ENCODE measurements around the gene MAT2A.

MAT2A gene

DNA sequence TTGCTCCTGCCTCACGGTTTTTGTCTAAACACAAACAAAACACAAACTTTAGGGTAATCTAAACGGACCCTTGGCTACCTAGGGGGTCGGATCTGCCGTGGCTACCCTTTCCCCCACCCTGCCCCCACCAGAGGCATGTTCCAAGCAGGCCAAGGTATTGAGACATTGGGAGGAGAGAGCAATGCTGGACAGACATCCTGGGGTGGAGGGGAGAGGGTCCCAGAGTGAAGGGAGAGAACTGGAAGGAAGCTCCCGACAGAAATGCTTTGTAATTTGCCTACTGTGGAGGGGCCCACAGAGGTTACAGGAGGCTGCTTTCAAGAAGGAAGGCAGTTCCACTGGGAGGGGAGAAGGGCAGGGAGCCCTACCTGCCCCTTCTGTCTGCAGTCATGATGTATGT is 13.9 kb upstream of the MAT2A start:
- Histone ChIP-seq H3K4me1 (ENCODE audit: control insufficient read depth, low read length) (peaks cover 11% of the 10 kb centered on the region), H3K9me2 (replicated peaks; ENCODE audit: control insufficient read depth, low read length) (no peaks in the 10 kb centered on the region), H3K36me3 (ENCODE audit: control insufficient read depth, low read length) (no peaks in the 10 kb centered on the region), H3K79me2 (ENCODE audit: control insufficient read depth, low read length) (no peaks in the 10 kb centered on the region), H3K9me3 (ENCODE audit: control insufficient read depth, insufficient read depth, low read length) (no peaks in the 10 kb centered on the region), H4K20me1 (ENCODE audit: control insufficient read depth, insufficient read depth, low read depth, low read length) (no peaks in the 10 kb centered on the region), H3K27ac (ENCODE audit: low read depth, low read length) (no peak overlapping the region), H3K27me3 (ENCODE audit: control insufficient read depth, low read length) (peaks cover 22% of the 10 kb centered on the region), H3K4me2 (ENCODE audit: low read length) (no peak overlapping the region), H3K4me3 (ENCODE audit: low read length) (no peak overlapping the region), H3F3A (ENCODE audit: control insufficient read depth, insufficient read depth) (no peaks in the 10 kb centered on the region)
- TF ChIP-seq EZH2phosphoT487 (IDR thresholded peaks at IDR 0.05; ENCODE audit: borderline replicate concordance, low read length): no peak
- TF ChIP-seq, protein P1, sequence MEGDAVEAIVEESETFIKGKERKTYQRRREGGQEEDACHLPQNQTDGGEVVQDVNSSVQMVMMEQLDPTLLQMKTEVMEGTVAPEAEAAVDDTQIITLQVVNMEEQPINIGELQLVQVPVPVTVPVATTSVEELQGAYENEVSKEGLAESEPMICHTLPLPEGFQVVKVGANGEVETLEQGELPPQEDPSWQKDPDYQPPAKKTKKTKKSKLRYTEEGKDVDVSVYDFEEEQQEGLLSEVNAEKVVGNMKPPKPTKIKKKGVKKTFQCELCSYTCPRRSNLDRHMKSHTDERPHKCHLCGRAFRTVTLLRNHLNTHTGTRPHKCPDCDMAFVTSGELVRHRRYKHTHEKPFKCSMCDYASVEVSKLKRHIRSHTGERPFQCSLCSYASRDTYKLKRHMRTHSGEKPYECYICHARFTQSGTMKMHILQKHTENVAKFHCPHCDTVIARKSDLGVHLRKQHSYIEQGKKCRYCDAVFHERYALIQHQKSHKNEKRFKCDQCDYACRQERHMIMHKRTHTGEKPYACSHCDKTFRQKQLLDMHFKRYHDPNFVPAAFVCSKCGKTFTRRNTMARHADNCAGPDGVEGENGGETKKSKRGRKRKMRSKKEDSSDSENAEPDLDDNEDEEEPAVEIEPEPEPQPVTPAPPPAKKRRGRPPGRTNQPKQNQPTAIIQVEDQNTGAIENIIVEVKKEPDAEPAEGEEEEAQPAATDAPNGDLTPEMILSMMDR (IDR thresholded peaks at IDR 0.05; ENCODE audit: low read depth, low read length, poor library complexity, severe bottlenecking): no peak

DNA sequence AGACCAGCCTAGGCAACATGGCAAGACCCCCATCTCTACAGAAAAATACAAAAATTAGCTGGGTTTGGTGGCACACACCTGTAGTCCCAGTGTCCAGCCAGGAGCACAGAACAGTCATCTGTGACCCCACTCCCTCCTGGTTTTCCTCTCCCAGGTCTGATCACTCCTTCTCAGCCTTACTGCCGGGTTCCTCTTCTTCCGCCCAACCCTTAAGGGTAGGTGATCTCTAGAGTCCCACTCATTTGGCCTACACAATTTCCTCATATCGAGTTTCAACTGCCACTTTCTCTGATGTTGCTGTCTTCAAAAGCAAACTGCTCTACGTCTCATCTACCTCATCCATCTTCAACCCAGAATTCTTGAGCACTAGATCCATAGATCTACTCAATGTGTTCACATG is 13.4 kb upstream of the MAT2A start:
- Histone ChIP-seq H3K4me2 (ENCODE audit: low read length) (no peak overlapping the region), H3K27ac (ENCODE audit: low read depth, low read length) (no peak overlapping the region), H3K79me2 (ENCODE audit: control insufficient read depth, low read length) (no peaks in the 10 kb centered on the region)

DNA sequence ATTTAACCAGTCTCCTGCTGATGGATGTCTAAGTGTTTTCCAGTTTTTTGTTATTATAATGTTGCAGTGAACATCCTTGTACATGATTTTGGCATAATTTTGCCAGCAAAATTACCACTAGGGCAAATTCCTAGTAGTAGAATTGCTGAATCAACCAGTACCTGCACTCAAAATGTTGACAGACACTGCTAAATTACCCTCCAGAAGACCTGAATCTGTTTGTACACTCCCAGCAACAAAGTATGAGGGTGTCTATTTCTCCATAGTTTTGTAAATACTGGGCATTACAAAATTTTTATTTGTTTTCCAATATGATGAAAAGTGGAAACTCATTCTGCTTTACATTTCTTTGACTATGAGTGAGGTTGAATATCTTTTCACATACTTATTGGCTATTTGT is 11.2 kb upstream of the MAT2A start:
- no peaks in the 10 kb centered on the region for H4K20me1 ChIP-seq (ENCODE audit: control insufficient read depth, insufficient read depth, low read depth, low read length)
- no peak for TF ChIP-seq EZH2phosphoT487 (IDR thresholded peaks at IDR 0.05; ENCODE audit: borderline replicate concordance, low read length)
- TF ChIP-seq, protein P1 (IDR thresholded peaks at IDR 0.05; ENCODE audit: low read depth, low read length, poor library complexity, severe bottlenecking): no peak
- H3K4me2 ChIP-seq (ENCODE audit: low read length): no peak overlapping the region
- no peaks in the 10 kb centered on the region for H3K9me3 ChIP-seq (ENCODE audit: control insufficient read depth, insufficient read depth, low read length)
- no peaks in the 10 kb centered on the region for H3K79me2 ChIP-seq (ENCODE audit: control insufficient read depth, low read length)
- H3K9me2 ChIP-seq (replicated peaks; ENCODE audit: control insufficient read depth, low read length): no peaks in the 10 kb centered on the region
- no peak overlapping the region for H3K27ac ChIP-seq (ENCODE audit: low read depth, low read length)
- H3K4me3 ChIP-seq (ENCODE audit: low read length): no peak overlapping the region
- H3F3A ChIP-seq (ENCODE audit: control insufficient read depth, insufficient read depth): no peaks in the 10 kb centered on the region
- H3K36me3 ChIP-seq (ENCODE audit: control insufficient read depth, low read length): no peaks in the 10 kb centered on the region
- H3K27me3 ChIP-seq (ENCODE audit: control insufficient read depth, low read length): peaks cover 24% of the 10 kb centered on the region
- peaks cover 11% of the 10 kb centered on the region for H3K4me1 ChIP-seq (ENCODE audit: control insufficient read depth, low read length)

More for the DNA sequence above, 13.4 kb upstream of the MAT2A start:
- H3K9me2 ChIP-seq (replicated peaks; ENCODE audit: control insufficient read depth, low read length): no peaks in the 10 kb centered on the region
- no peaks in the 10 kb centered on the region for H3K9me3 ChIP-seq (ENCODE audit: control insufficient read depth, insufficient read depth, low read length)
- H3K36me3 ChIP-seq (ENCODE audit: control insufficient read depth, low read length): no peaks in the 10 kb centered on the region
- H3K27me3 ChIP-seq (ENCODE audit: control insufficient read depth, low read length): peaks cover 24% of the 10 kb centered on the region
- TF ChIP-seq, protein P1 (IDR thresholded peaks at IDR 0.05; ENCODE audit: low read depth, low read length, poor library complexity, severe bottlenecking): no peak
- TF ChIP-seq EZH2phosphoT487 (IDR thresholded peaks at IDR 0.05; ENCODE audit: borderline replicate concordance, low read length): no peak
- H3F3A ChIP-seq (ENCODE audit: control insufficient read depth, insufficient read depth): no peaks in the 10 kb centered on the region
- peaks cover 11% of the 10 kb centered on the region for H3K4me1 ChIP-seq (ENCODE audit: control insufficient read depth, low read length)
- H3K4me3 ChIP-seq (ENCODE audit: low read length): no peak overlapping the region
- H4K20me1 ChIP-seq (ENCODE audit: control insufficient read depth, insufficient read depth, low read depth, low read length): no peaks in the 10 kb centered on the region

DNA sequence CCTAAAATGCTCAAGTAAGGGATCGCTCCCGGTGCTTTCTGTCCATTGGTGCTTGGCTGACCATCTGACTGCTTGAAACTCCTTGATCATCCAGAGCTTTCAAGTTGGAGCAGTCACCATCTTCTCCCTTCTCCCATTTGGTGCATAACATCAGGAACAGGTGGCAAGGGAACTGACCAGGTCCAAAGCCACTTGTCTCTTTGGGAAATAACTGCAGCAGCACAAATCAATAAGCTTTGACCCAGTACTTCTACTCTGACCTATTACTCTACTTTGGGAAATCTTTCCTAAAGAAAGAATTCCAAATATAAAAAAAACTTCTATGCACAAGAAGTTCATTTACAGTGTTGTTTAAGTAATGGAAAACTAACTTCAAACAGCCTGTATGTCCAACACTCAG is 10.6 kb upstream of the MAT2A start:
- H3K36me3 ChIP-seq (ENCODE audit: control insufficient read depth, low read length): no peaks in the 10 kb centered on the region
- H3K9me2 ChIP-seq (replicated peaks; ENCODE audit: control insufficient read depth, low read length): no peaks in the 10 kb centered on the region
- H3K4me3 ChIP-seq (ENCODE audit: low read length): no peak overlapping the region
- TF ChIP-seq, protein P1 (IDR thresholded peaks at IDR 0.05; ENCODE audit: low read depth, low read length, poor library complexity, severe bottlenecking): no peak
- no peak for TF ChIP-seq EZH2phosphoT487 (IDR thresholded peaks at IDR 0.05; ENCODE audit: borderline replicate concordance, low read length)
- peaks cover 24% of the 10 kb centered on the region for H3K27me3 ChIP-seq (ENCODE audit: control insufficient read depth, low read length)
- H4K20me1 ChIP-seq (ENCODE audit: control insufficient read depth, insufficient read depth, low read depth, low read length): no peaks in the 10 kb centered on the region
- H3K4me2 ChIP-seq (ENCODE audit: low read length): no peak overlapping the region
- no peaks in the 10 kb centered on the region for H3F3A ChIP-seq (ENCODE audit: control insufficient read depth, insufficient read depth)
- peaks cover 11% of the 10 kb centered on the region for H3K4me1 ChIP-seq (ENCODE audit: control insufficient read depth, low read length)
- H3K27ac ChIP-seq (ENCODE audit: low read depth, low read length): no peak overlapping the region
- no peaks in the 10 kb centered on the region for H3K79me2 ChIP-seq (ENCODE audit: control insufficient read depth, low read length)
- H3K9me3 ChIP-seq (ENCODE audit: control insufficient read depth, insufficient read depth, low read length): no peaks in the 10 kb centered on the region
